ENCODE results near the gene CBARP. TPM values are rescaled to one million over a fixed set of nuclear protein-coding genes. Genes with fewer than 3 reads are reported as not detected.
A peak's percentile ranks its signal among the peaks of the same experiment; 100 is the strongest.

Gene CBARP
- total and polyA plus RNA-seq, 2 of the 13 experiments (the other 11 are each of a cell fraction or from before 2014, with no cell fraction given) = 1.2 to 1.4 TPM

DNA sequence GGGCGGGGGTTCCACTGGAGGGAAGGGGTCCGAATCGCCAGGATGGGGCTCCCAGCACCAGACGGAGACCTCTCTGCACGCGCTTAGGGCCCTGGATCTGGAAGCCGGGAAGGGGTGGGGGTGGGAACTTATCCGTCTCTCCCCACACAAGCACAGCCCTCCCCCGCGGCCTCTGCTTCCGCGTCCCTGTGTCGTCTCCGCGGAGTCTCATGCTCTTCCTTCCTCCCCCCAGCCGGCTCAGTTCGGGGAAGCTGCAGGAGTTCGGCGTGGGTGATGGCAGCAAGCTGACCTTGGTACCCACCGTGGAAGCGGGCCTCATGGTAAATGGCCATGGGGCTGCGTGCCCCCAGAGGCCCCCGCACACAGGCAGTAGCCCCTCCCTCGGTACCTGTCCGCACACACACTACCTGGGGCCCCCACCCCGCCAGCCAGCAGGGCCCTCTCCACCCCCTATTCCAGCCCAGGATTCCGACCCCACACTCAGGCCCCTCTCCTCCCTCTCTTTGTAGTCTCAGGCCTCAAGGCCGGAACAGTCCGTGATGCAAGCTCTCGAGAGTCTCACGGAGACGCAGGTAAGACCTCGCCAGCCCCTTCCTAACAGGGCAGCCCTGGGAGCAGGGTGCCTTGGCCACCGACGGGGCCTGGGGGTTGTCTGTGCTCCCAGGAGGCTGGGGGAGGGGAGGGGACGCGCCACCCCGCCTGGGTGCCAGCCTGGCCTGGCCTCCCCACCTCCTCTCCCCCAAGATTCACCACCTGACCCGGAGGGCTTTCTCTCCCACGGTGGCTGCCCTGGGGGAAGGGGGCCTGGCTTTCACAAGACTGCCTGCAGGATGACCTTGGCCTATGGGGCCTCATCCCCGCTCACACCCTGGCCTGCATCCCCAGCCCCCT is 13.8 kb upstream of the CBARP start (continued):
- TF ChIP-seq KLF15 (CRISPR knock-in tag; IDR thresholded peaks at IDR 0.05; ENCODE audit: borderline replicate concordance) (no peak), BCL3 (CRISPR knock-in tag; IDR thresholded peaks at IDR 0.05) (no peak), TRIM22 (IDR thresholded peaks at IDR 0.05) (no peak), ZNF207 (IDR thresholded peaks at IDR 0.05; ENCODE audit: borderline replicate concordance) (no peak), NR1H2 (CRISPR knock-in tag; IDR thresholded peaks at IDR 0.05; ENCODE audit: borderline replicate concordance, low read depth) (no peak), PRPF4 (IDR thresholded peaks at IDR 0.05; ENCODE audit: low read depth, low read length, poor library complexity, severe bottlenecking) (no peak), FLYWCH1 (CRISPR knock-in tag; IDR thresholded peaks at IDR 0.05) (no peak), ZFP36 (IDR thresholded peaks at IDR 0.05; ENCODE audit: borderline replicate concordance, low read depth, low read length, partially characterized antibody) (no peak), REST (IDR thresholded peaks at IDR 0.05; ENCODE audit: borderline replicate concordance in 1 of 2, low read depth in 1 of 2, low read length in 2 of 2) (peak in 1 of 2 experiments; percentile 35; a peak in 1 of 4 replicates), SIX1 (CRISPR knock-in tag; IDR thresholded peaks at IDR 0.05; ENCODE audit: borderline replicate concordance) (no peak), NPAS2 (CRISPR knock-in tag; IDR thresholded peaks at IDR 0.05; ENCODE audit: borderline replicate concordance) (no peak), ZFX (CRISPR knock-in tag; IDR thresholded peaks at IDR 0.05; ENCODE audit: low read depth) (peak; percentile 10; the same call in 1 of the 2 replicates), ETV6 (CRISPR knock-in tag; conservative IDR thresholded peaks at IDR 0.05) (no peak), TBL1XR1 (IDR thresholded peaks at IDR 0.05; ENCODE audit: borderline replicate concordance, low read length, partially characterized antibody) (peak; percentile 13), ZNF558 (CRISPR knock-in tag; IDR thresholded peaks at IDR 0.05; ENCODE audit: borderline replicate concordance) (no peak), SMARCE1 (IDR thresholded peaks at IDR 0.05; ENCODE audit: borderline replicate concordance) (no peak), ZSCAN29 (CRISPR knock-in tag; conservative IDR thresholded peaks at IDR 0.05) (no peak)
- TF ChIP-seq, protein P1, sequence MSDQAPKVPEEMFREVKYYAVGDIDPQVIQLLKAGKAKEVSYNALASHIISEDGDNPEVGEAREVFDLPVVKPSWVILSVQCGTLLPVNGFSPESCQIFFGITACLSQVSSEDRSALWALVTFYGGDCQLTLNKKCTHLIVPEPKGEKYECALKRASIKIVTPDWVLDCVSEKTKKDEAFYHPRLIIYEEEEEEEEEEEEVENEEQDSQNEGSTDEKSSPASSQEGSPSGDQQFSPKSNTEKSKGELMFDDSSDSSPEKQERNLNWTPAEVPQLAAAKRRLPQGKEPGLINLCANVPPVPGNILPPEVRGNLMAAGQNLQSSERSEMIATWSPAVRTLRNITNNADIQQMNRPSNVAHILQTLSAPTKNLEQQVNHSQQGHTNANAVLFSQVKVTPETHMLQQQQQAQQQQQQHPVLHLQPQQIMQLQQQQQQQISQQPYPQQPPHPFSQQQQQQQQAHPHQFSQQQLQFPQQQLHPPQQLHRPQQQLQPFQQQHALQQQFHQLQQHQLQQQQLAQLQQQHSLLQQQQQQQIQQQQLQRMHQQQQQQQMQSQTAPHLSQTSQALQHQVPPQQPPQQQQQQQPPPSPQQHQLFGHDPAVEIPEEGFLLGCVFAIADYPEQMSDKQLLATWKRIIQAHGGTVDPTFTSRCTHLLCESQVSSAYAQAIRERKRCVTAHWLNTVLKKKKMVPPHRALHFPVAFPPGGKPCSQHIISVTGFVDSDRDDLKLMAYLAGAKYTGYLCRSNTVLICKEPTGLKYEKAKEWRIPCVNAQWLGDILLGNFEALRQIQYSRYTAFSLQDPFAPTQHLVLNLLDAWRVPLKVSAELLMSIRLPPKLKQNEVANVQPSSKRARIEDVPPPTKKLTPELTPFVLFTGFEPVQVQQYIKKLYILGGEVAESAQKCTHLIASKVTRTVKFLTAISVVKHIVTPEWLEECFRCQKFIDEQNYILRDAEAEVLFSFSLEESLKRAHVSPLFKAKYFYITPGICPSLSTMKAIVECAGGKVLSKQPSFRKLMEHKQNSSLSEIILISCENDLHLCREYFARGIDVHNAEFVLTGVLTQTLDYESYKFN (CRISPR knock-in tag; conservative IDR thresholded peaks at IDR 0.05) = no peak
